ENCODE measurements around the gene ZNF804A. TPM values are rescaled to one million over a fixed set of nuclear protein-coding genes. Genes with fewer than 3 reads are reported as not detected.

Gene ZNF804A
- total RNA-seq, 1 donor from 2014 or later, result 0.07 TPM

DNA sequence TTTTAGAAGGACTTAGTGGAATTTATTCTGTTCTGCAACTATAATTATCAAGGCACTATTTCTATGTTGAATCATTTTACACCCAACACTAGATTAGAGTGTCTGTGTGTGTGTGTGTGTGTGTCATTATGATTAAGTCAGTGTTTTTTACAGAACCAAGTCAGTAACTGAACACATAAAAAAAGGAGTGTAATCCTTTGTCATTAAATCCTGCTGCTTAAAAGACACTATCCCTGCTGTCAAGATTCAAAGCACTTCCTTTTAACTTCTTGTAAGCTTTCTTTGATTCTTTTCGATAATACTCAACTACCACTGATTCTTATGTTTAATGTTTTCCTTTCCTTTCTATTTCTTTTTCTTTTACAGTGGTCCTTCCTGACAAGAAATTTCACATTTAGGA is 306.7 kb downstream of the ZNF804A start:
- intact Hi-C loops (cut with micrococcal nuclease), result no loop called here
- ATAC-seq (no peak), DNase-seq (no peak)

DNA sequence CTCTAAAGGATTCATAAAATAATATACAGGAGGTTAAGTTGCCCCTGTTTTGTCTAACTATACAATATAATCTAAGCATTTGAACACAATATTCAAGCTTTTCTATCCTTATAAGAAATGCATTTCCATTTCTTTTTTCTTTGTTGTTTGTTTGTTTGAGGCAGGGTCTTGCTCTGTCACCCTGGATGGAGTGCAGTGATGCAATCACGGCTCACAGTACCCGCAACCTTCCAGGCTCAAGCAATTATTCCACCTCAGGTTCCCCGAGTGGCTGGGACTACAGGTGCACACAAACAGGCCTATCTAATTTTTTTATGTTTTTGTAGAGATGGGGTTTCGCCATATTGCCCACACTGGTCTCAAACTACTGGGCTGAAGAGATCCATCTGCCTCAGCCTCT is 307.8 kb downstream of the ZNF804A start:
- no peak for ATAC-seq
- intact Hi-C loops (cut with micrococcal nuclease), result no loop called here
- no peak for DNase-seq

DNA sequence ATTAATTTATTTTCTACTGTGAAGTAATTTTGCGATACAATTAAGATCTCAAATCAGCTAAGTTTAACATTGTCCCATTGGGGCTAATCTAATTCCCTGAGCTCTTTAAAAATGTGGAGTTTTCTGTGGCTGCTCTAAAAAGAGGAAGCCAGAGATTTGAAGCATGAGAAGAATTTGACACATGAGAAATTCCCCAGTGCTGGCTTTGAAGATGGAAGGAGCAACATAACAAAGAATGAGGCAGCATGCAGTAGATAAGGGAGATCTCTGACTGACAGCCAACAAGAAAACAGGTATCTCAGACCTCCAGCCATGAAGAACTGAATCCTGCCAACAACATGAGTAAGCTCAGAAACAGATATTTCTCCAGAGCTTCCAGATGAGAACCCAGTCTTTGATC is 308.4 kb downstream of the ZNF804A start:
- DNase-seq, result no peak
- ATAC-seq, result no peak
- intact Hi-C loops (cut with micrococcal nuclease), result no loop called here

DNA sequence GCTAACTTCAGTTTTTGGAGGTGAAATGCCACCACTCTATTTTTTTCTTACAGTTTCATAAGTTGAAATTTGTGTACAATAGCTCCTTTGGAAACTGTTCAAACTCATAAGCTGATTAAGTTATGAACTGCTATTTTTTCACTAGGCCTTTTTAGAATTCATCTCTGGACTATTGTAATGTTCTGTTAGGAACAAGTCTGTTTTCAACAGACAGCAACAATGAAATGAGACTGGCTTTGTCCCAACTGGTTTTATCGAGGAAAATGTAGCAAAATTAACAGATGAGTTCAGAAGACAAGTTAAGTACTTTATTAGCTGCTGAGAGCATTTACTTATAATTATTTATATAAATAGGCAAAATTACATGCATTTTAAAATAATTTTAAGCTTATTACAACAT is 310.6 kb downstream of the ZNF804A start:
- no peak for DNase-seq
- intact Hi-C loops (cut with micrococcal nuclease), result no loop called here
- ATAC-seq, result no peak

DNA sequence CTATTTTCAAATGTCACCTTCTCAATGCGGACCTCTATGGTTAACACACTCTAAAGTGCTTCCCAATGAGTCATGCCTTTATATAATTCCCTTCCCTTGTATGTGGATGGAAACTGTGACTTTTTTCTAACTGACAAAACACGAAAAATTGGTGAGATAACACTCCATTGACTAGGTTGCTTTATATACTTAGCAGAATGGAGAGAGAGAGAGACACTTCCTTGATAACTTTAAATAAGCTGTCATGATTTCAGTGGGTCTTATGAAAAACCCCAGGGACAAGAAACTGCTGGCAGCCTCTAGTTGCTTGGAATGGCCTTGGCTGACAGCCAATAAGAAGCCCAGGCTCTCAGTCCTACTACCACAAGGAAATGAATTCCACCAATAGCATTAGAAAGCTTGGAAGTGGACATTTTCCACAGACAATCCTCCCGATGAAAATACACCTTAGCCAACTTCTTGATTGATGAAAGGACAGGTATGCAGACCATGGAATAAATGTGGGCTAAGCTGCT is 322.2 kb downstream of the ZNF804A start:
- intact Hi-C loops (cut with micrococcal nuclease), result no loop called here
- ATAC-seq (no peak), DNase-seq (no peak)

DNA sequence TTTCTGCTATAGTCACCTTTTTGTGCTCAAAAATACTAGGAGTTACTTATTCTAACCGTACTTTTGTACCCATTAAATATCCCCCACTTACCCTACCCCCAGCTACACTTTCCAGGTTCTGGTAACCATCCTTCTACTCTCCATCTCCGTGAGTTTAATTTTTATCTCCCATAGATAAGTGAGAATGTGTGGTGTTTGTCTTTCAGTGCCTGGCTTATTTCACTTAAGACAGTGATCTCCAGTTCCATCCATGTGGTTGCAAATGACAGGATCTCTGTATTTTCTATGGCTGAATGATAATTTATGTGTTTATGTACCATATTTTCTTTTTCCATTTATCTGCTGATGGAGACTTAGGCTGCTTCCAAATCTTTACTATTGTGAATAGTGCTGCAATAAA is 323.3 kb downstream of the ZNF804A start:
- intact Hi-C loops (cut with micrococcal nuclease), result no loop called here
- DNase-seq (no peak), ATAC-seq (no peak)

DNA sequence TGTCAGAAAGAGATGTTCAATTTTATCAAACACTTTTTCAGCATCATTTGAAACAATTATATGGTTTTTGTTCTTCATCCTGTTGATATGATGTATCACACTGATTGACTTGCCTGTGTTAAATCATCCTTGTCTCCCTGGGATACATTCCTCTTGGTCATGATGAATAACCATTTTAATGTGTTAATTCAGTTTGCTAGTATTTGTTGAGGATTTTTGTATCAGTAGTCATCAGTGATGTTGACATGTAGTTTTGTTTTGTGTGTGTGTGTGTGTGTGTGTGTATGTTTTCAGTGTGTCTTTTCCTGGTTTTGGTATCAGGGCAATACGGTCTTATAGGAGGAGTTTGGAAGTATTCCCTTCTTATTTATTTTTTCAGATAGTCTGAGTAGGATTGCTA is 325.4 kb downstream of the ZNF804A start:
- no peak for ATAC-seq
- intact Hi-C loops (cut with micrococcal nuclease), result no loop called here
- DNase-seq, result no peak

DNA sequence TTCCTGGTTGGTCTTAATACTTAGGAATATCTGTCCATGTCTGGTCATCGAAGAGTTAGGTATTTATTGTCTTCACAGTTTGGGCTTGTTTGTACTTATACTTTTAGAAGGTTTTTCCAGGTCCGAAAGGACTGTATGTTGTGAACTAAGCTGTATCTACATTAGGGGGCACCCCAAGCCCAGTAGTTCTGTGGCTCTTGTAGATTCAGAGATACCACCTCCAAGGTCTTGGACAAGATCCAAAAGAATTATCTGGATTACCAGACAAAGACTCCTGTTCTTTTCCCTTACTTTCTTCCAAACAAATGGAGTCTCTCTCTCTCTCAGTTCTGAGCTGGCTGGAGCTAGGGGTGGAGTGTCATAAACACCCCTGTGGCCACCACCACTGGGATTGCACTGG is 328.7 kb downstream of the ZNF804A start:
- DNase-seq (no peak), ATAC-seq (no peak)
- intact Hi-C loops (cut with micrococcal nuclease), result no loop called here

DNA sequence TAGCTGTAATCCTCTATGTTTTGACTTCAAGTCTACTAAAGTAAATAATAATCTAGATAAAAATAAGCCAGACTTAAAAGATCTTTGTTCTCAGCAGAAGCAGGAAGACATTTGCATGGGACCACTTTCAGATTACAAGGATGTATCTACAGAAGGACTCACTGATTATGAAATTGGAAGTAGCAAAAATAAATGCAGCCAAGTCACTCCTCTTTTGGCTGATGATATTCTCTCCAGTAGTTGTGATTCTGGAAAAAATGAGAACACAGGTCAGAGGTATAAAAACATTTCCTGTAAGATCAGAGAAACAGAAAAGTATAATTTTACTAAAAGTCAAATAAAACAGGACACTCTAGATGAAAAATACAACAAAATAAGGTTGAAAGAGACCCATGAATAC is 338.4 kb downstream of the ZNF804A start:
- ATAC-seq, result no peak
- no peak for DNase-seq
- intact Hi-C loops (cut with micrococcal nuclease), result no loop called here

DNA sequence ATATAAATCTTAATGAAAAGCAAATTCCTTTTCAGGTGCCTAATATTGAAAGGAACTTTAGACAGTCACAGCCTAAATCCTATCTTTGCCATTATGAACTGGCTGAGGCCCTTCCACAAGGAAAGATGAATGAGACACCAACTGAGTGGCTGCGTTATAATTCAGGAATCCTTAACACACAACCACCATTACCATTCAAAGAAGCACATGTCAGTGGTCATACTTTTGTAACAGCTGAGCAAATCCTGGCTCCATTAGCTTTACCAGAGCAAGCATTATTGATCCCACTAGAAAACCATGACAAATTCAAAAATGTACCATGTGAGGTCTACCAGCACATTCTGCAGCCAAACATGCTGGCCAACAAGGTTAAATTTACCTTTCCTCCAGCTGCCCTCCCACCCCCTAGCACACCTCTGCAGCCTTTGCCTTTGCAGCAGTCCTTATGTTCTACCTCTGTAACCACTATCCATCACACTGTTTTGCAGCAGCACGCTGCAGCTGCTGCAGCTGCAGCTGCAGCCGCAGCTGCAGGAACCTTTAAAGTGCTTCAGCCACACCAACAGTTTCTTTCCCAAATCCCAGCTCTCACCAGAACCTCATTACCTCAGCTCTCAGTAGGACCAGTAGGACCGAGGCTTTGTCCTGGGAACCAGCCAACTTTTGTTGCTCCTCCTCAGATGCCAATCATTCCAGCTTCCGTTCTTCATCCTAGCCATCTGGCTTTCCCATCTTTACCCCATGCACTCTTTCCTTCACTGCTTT is 340.1 kb downstream of the ZNF804A start:
- intact Hi-C loops (cut with micrococcal nuclease), result no loop called here
- no peak for ATAC-seq
- DNase-seq, result no peak

DNA sequence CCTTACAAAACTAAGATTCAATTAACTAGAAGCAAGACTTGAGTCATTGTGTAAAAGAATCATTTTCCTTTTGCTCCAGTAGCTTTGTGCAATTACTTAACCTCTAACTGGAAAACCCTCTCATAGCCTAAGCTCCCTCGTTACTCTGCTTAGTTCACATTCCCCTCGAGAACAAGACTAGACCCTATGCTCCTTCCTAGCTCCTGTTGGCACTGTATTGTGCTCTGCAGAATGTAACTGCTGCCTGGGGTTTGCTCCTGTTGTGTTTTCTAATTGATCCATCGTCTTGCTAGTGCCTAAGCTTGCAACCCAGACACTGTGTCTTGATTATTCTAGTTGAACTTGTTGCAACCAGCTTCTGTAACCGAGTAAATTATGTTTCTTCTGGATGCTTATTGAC is 347.0 kb downstream of the ZNF804A start:
- ATAC-seq, result no peak
- no peak for DNase-seq
- intact Hi-C loops (cut with micrococcal nuclease), result no loop called here

DNA sequence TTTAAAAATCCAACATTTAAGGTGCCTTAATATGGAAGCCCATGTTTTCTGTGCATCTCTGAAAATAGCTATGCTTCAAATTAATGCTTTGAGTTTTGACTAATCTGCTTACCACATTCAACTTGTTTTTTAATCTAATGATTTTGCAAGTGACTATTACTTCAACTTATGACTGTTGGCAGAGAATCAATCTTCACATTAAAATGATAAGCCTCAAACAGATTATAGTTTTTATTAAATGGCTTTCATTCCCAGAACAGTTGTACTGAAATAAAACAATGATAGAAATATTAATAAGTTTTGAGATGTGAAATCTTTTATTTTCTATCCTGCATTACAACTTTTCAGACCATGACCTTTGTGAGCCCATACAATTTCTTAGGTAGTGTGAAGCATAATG is 347.5 kb downstream of the ZNF804A start:
- no peak for DNase-seq
- intact Hi-C loops (cut with micrococcal nuclease), result no loop called here
- no peak for ATAC-seq

DNA sequence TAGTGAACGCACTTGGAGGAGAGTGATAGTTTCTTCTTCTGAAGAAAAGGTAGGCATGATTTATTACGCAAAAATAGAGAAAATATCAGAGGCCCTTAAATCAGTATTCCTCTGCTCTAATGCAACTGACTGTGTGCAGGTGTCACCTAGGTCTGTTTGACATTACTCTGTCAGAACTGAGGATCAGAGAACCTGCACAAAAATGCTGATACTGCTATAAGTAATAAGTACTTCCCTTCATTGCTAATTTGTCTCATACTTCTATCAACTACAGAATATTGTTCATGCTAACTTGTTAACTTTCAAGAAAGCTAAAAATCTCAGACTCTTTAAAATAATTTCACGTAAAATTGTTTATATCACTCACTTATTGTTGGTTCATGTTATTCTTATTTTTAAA is 358.5 kb downstream of the ZNF804A start:
- DNase-seq (no peak), ATAC-seq (no peak)
- intact Hi-C loops (cut with micrococcal nuclease), result no loop called here

DNA sequence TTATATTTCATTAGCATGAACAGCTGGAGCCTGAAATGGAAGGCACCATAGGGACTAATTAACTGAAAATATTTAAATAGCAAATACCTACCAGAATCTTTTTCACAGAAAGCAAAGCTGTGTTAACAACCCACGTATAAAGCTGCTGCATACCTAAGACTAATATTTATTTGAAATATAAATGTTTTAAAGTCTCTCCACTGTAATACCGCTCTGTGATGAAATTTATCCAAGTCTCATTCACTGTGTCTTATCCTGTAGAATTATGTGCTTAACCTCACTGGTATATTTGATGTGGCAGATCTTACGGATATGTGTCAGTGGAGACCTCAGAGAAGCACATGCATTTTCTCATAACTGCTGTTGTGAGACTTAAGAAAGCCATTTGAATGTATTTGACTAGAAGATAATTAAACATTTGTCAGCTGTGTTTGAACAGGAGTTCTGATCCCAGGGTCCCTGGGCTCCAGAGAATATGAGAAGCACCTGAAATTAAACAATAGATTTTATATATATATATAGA is 373.3 kb downstream of the ZNF804A start:
- intact Hi-C loops (cut with micrococcal nuclease), result no loop called here
- no peak for DNase-seq
- no peak for ATAC-seq

Data from left ventricle myocardium superior (tissue), 1 donor.